Epithelial cell of prostate (primary cell): Measurements from ENCODE around the gene CDK17.
"Not testable (repeated sequence)": the region's sequence is repeated elsewhere in the genome, so short reads cannot be mapped to it uniquely, and the experiment has no call there.

ENCODE experiments used
- DNase-seq: peaks from one replicate; pipeline ENCODE4 v3.0.0-alpha.2; 2011; ENCODE audit warnings: low read depth, low spot score
- H3K27ac ChIP-seq: fragments of 450-650 bp; 2 replicates; pipeline ENCODE4 v1.5.1; 2017; ENCODE audit warnings: mild to moderate bottlenecking

CDK17 gene

DNA sequence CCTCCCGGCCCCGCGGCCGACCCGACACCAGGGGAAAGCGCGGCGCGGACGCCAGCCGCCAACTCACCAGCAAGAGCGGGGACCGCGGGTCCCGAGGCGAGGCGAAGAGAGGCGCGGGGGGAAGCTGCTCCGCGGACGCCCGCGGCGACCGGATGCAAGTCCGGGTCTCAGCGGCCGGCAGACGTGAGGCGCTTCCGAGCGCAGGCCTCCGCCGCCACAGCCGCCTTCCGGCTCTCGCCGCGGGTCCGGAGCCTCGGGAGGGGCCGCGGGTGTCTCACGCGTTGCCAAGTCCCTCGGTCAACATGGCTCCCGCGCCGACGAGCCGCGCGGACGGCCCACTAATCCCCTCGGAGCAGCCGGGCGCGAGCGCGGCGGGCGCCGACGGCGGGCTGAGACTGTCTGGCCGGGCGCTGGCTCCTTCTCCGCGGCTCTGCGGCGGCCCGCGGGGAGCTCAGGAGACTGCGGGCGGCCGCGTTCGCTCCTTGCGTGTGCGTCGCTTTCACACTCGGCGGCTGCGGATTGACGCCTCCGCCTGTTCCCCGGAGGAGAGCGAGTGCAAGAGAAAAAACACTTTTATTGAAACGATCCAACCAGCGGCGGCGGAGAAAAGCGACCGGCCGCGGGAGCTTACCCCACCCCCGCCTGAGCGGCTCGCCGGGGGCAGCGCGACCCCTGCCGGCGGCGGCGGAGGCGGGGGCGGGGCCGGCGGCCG is at the start of gene CDK17:
Gene CDK17, minus strand, starts transcription at position 521 of the 712 bp plus-strand sequence. CDS start 65,603 bp downstream, outside the sequence.
- H3K27ac ChIP-seq, result peak within 1 kb of the TSS; percentile 97
- no peak for DNase-seq

DNA sequence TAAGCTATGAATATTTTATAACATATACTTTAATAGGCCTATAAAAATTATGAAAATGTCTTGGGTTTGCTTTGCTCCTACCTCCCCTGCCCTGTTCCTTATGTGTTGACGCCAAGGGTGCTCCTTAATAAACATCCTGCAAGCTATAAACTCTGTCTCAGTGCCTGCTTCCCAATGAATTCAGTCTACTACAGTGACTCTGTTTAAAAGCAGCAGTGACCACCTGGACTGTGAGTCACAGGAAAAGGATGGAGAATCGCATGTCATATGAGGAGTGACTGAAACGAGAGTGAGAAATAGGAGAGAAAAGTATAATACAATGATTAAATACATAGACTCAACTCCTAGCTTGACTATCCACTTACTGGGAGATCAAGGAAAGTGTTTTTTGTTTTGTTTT is 48.1 kb upstream of the CDK17 start:
- H3K27ac ChIP-seq, result peak overlapping the region; percentile 99
- peak; percentile 63 for DNase-seq

GRCh38 chr12:96447256-96447655 is 47.0 kb upstream of the CDK17 start:
- H3K27ac ChIP-seq, result peak overlapping the region; percentile 99
- DNase-seq, result no peak

DNA sequence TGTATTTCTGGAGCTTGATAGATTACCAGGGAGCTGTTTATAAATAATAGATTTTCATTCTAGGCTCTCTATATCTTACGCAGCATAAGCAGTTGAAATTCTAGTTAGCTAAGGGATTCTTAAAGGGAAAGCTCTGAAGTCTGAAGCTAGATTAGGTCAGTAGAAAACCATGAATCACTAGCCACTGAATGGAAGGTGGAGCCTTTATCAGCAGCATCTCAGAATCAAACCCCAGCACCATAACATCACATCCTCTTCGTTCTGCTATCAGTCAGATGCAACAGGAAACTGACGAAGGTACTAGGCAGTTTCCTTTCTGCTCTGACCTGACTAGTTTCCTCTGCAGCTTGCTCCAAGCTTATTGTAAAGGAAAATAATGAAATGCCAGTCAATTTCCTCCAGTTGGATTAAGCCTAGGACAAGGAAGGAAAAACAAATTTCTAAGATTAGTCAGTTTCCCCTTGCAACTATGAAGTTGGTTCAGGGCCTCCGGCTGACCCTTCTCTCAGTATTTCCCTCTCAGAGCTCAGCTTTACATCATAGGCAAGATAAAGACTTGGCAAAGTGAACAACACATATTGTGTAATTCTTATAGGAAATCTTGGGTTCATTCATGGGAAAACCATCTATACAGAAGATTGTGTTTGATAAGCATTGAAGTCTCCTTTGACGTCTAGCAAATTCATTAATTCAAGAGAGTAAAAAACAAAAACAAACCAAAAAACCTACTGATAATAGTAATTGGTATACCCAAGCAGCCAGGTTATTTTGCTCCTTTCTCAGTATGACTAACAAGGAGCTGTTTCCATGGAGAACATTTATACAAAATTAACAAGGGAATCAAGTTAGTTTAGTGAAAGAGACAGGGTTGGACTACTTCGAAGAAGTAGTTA is 45.7 kb upstream of the CDK17 start:
- peak; percentile 94 for DNase-seq
- peak overlapping the region; percentile 99 for H3K27ac ChIP-seq

DNA sequence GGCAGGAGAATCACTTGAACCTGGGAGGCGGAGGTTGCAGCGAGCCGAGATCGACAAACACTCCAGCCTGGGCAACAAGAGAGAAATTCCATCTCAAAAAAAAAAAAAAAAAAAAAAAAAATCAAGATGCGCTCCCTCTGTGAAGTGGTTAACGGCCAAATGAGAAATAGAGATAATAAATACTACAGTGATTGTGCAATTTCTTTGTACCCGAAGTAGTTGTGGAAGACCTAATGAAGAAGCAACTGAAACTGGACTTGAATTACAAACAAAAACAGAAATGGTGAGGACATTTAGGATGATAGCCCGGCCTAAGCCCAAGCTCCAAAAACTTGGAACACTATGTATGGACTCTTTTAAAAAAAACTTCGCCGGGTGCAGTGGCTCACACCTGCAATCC is 44.2 kb upstream of the CDK17 start:
- DNase-seq, result no peak
- H3K27ac ChIP-seq, result peak overlapping the region; percentile 99

DNA sequence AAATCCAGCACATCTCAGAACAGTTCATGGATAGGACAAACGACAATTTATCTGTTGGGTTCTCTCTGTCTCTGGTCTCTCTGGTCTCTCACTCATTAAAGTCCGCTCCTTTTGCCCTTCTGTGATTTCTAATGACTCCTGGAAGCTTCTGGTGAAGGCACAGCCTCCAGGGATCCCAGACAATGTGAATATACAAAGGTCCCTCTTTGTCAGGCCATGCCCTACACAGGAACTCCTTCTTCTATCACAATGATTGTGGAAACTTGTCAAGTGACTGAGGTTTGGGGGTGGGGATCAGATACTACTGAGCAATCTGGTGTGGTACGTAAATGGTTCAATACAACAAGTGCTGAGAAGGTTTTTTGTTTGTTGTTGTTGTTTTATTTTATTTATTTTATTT is 42.7 kb upstream of the CDK17 start:
- DNase-seq, result no peak
- no peak overlapping the region for H3K27ac ChIP-seq

- no peak for DNase-seq
- no peak overlapping the region for H3K27ac ChIP-seq
Measured at GRCh38 chr12:96441816-96442215, 41.6 kb upstream of the CDK17 start.

DNA sequence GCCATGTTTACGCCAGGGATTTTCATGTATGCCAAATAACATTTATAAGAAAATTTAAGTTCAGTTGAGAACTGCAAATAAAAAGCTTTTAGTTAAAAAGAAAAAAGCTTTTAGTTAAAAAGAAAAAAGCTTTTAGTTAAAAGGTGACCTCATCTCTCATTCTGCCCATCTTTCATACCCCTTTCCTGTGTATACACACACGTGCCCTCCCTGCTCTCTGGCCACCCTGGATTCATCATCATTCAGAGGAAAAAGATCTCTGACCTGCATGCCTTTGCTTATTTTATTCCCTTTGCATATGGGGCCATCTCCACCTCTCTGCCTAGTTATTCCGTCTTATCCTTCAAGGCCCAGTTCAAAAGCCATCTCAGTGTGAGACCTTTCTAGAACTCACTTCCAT is 38.1 kb upstream of the CDK17 start:
- no peak for DNase-seq
- no peak overlapping the region for H3K27ac ChIP-seq

- no peak for DNase-seq
- H3K27ac ChIP-seq, result no peak overlapping the region
Measured at GRCh38 chr12:96437171-96437445, 36.9 kb upstream of the CDK17 start.

- H3K27ac ChIP-seq, result no peak overlapping the region
- no peak for DNase-seq
Measured at GRCh38 chr12:96436366-96437170, 36.3 kb upstream of the CDK17 start.

- no peak for DNase-seq
- peak overlapping the region; percentile 1 for H3K27ac ChIP-seq
Measured at GRCh38 chr12:96434107-96434506, 33.9 kb upstream of the CDK17 start.

DNA sequence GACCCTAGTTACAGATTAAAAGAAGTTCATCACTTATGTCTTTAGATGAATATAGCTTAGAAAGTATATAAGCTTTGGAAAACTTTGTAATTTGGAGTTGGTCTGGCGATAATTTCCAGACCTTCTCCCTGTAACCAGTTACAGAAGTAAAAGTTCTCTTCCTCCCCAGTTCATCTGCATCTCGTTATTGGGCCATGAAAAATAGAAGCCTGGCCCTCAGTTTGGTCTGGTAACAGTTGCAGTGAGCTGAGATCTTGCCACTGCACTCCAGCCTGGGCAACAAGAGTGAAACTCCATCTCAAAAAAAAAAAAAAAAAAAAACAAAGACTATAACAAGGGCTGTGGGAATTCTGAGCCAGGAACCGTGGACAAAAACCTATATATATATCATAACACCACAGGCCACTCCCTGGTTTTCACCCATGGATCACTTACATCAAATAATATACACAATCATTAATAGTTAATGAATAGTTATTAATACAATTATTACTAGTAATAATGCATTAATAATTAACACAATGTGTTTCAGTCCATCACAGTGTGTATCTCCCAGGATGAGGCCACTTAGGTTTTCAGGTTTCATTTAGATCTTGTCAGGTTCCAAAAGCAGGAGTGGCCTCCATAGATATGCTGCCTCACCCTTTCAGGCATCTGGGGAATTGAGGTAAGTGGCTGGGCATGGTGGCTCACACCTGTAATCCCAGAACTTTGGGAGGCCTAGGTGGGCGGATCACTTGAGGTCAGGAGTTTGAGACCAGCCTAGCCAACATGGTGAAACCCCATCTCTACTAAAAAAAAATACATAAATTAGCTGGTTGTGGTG is 32.5 kb upstream of the CDK17 start:
- DNase-seq, H3K27ac ChIP-seq: not testable (repeated sequence)

DNA sequence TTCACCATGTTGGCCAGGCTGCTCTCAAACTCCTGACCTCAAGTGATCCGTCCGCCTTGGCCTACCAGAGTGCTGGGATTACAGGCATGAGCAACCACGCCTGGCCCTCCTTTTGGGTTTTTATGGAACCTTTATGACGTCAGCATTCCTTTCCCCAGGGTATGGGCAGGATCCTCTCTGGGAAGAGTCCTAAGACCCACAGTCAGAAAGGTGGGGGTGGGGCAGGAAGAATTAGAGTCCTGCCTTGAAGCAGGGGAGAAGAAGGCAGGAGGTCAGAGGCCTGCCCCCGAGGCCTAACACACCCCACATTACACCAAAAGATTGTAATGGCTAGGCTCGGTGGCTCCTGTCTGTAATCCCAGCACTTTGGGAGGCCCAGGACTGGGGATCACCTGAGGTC is 30.8 kb upstream of the CDK17 start:
- no peak overlapping the region for H3K27ac ChIP-seq
- no peak for DNase-seq

DNA sequence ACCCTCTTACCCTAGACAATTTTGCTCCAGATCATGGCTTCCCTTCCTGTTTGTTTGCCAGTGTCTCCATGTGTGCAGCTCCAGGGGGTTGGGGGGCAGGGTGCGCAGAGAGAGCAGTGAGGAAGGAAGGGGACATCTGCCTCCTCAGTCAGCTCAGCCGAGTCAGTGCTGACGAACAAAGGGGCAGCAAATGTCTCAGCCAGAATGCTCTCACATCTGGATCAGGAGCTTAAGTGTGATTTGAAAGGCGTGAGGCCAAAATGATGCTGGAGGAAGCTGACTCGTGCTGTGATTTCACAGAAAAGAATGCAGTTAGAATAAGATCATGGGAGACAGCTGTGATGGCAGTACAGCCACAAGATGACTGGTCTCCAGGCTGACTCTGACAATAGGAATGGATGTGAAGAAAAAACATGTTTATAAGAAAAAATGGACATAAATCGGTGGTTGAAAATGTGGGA is 27.1 kb upstream of the CDK17 start:
- H3K27ac ChIP-seq, result peak overlapping the region; percentile 99
- DNase-seq, result peak; percentile 98

DNA sequence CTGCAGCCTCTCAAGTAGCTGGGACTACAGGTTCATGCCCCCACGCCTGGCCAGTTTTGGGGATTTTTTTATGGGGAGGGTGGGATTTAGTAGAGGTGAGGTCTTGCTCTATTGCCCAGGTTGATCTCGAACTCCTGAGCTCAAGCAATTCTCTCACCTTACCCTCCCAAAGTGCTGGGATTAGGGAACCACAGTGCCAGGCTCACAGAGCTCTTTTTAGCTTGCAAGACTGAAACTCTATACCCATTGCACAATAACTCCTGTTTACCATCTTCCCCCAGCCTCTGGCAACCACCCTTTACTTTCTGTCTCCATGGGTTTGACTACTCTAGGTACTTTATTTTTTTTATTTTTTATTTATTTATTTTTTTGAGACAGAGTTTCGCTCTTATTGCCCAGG is 25.7 kb upstream of the CDK17 start:
- no peak for DNase-seq
- H3K27ac ChIP-seq, result peak overlapping the region; percentile 99

GRCh38 chr12:96425321-96425720 is 25.1 kb upstream of the CDK17 start:
- H3K27ac ChIP-seq, result peak overlapping the region; percentile 99
- DNase-seq, result no peak

DNA sequence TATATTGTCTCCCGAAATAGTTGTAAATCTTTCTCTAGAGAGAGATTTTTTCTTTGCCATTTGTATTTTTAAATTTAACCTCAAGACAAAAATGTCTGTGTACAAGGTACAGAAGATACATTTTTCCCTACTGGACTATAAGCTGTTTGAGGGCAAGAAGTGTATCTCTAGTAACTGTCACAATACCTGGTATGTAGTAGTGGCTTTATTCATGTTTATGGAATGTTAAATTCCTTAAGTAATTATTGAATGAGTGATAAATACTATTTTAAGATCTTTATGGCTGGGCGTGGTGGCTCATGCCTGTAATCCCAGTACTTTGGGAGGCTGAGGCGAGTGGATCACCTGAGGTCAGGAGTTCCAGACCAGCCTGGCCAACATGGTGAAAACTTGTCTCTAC is 24.4 kb upstream of the CDK17 start:
- DNase-seq, result no peak
- peak overlapping the region; percentile 99 for H3K27ac ChIP-seq

DNA sequence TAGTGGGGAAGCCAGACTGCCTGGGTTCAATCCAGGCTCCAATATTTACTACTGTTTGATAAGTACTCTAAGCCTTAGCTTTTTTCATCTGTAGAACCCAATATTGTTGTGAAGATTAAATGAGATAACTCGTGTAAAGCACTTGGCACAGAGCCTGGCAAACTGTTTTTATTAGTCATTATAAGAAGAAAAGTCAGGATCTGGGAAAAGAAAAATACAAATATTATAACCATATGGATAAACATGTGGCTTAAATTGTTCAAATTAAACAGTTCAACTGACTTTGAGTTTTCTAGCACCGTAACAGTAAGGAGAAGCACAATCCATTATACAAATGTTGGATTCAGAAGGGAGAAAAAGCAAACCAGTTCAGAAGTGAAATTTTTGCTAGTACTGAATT is 22.0 kb upstream of the CDK17 start:
- no peak overlapping the region for H3K27ac ChIP-seq
- DNase-seq, result no peak

- no peak for DNase-seq
- no peak overlapping the region for H3K27ac ChIP-seq
Measured at GRCh38 chr12:96421014-96421413, 20.8 kb upstream of the CDK17 start.

DNA sequence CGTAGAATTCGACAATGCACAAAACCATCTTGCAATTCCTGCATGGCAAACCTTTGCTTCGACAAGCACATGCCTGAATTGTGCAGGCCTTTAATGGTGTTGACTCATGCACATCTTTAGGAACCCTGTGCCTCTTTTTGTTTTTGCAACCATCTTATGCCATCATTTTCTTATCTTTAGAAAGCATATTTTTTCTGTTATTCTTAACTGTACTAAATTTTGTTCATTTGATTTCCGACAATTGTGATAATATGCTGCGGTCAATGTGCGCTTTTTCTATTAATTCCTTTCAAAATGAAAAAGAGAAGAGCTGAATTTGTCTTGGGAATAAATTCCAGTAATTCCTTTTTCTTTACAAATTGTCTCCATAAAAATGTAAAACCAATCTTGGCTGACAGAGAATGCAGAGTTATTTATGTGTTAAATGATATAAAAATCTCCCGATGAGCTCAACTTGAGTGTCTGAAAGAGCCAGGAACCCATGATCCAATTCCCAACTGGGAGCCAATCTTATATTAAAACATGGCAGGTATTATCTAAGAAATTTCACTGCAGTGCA is 20.1 kb upstream of the CDK17 start:
- DNase-seq, result no peak
- no peak overlapping the region for H3K27ac ChIP-seq
